ENCODE data around the gene ROR2.

Gene ROR2

DNA sequence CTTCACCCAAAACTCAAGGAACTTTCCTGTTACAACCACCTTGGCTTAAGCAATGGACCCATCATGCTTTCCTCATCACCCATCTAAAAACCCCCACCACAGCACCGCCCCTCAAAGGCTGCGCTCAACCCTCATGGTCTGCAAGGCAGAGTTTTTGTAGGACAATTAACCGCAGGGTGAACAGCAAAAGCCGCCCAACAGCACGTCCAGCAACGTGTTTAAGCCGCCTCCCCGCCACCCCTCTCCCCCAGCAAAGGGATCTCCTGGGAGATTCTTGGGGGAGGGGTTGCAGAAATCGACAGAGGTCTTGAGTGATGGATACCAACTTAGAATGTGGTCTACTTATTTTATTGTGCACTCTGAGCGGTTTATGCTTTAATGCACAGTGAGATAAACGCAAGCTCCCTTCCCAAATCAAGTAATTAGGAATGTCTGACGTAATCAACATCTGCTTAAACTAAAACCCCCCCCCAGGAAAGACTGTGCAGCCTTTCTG is 1.9 kb downstream of the ROR2 start:
- DNase-seq, result no peak

DNA sequence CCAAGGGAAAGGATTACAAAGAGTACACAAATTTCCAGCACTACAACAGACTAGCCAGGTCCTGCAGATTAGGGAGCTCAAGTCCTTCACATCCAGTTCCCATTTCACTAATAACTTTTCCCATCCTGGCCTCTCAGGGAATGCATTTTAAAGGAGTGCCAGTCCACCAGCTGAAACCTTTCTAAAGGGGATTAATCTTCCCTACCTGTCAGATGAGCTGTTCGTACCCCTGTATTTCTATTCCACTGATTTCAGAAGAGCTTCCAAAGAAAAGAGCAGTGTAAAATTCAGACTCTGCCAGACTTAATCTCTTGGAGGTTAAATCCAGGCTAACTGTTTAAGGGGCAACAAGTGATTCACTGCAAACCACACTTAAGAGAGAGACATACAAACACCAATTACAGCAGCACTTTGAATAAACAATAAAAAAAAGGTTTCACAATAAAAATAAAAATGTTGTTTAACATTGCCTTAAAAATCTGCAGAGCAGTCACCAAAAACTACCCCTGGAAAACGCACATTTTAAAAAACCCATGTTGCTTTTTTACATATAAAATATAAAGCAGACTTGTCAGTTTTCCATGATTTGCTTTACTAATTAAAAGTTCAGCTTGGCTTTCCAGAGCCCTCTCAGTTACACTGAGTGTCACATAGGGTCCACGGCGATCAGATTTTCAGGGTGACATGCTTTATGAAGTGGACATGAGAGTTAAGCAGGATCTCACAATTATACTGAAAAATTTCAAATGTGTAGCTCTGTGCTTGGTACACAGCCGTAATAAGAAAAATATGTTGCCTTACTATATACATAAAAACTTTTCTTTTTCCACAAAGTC is 3.2 kb downstream of the ROR2 start:
- no peak for DNase-seq

DNA sequence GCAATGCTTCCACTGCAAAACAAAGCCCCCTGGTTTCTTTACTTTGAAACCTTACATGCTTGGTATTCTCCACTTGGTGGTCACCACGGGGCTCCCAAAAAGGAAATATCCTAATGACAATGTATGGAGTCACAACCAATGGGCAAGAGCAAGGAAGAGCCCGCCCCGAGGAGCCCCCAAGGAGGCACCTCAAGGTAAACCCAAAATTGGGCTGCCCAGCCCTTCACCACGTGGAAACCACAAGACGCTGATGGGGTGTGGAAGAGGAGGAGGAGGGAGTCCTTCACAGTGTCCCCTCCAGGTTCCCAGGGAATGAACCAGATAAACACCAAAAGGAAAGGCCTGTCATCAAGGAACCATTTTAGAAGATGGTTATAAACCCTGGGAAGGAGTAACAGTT is 3.8 kb downstream of the ROR2 start:
- DNase-seq, result no peak

- no peak for DNase-seq
These were observed 4.5 kb downstream of the ROR2 start for GRCh38 chr9:91945277-91946085.

DNA sequence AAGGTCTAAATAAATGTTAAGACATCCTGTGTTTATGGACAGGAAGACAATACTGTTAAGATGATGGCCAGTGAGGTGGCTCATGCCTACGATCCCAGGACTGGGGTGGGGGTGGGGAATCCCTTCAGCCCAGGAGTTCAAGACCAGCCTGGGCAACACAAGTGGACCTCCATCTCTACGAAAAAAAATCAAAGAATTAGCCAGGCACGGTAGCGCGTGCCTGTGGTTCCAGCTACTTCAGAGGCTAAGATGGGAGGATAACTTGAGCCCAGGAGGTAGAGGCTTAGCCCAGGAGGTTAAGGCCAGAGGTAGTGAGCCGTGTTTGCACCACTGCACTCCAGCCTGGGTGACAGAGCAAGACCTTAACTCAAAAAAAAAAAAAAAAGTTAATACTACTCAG is 5.3 kb downstream of the ROR2 start:
- DNase-seq, result no peak

- DNase-seq, result no peak
These were observed 6.3 kb downstream of the ROR2 start for GRCh38 chr9:91943478-91944470.

GRCh38 chr9:91942201-91942600 is 7.8 kb downstream of the ROR2 start:
- no peak for DNase-seq

- DNase-seq, result no peak
These were observed 10.1 kb downstream of the ROR2 start for GRCh38 chr9:91939978-91940377.

DNA sequence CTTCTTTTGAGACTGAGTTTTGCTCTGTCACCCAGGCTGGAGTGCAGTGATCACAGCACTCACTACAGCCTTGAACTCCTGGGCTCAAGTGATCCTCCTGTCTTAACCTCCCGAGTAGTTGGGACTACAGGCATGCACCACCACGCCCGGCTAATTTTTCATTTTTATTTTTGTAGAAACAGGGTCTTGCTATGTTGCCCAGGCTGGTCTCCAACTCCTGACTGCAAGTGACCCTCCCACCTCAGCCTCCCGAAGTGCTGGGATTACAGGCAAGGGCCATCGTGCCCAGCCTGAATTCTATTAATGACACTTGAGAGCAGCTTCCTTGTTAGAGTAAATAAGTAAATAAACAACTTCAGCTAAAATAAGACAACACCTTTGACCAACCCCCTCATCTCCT is 12.3 kb downstream of the ROR2 start:
- no peak for DNase-seq

DNA sequence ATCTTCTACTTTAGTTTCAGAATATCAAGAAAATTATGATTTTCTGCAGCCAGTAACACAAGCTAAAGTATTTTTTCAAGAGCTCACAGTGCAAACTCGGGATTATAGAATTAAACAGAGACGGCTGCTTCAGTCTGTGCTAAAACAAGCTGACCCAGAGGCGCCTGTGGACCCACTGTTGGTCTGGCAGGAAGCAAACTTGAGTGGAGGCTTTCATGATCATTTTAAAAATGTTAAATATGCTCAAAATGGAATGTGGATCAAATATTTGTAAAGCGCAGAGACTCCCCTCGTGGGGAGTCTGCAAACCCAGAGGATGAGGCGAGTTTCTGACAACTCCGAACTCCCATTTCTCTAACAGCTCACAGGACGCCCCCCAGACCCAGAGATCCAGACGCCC is 13.0 kb downstream of the ROR2 start:
- DNase-seq, result no peak

GRCh38 chr9:91935805-91936514 is 14.1 kb downstream of the ROR2 start:
- no peak for DNase-seq

DNA sequence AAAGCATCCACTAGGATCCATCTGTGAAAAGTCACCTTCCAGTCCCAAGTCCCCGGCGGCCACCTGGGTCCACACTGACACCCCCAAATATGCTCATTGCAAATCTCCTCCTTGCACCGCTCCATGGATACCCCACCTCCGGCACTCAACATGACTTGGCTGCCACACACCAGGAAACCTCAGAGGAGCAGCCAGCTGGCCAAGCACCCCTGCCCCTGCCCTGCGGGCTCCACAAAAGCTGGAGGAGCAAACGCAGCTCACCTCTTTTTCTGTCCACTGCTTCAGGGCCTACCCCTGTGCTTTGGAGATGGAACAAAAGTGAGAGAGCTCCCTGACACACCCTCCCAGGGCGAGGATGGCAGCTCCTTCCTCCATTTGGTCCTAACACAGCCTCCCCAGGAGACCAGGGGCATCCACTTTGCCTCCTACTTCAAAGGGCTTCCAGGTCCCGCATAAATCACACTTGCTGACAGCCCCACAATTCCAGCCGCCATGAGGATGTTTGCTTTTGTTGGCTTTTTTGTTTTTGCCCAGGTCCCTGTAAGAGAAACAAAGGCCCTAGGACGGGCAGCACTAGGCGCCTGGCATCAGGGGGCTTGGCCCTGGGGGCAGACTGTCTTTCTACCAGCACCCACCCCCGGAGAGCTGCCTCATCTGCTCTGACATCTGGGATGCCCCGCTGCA is 14.8 kb downstream of the ROR2 start:
- no peak for DNase-seq

DNA sequence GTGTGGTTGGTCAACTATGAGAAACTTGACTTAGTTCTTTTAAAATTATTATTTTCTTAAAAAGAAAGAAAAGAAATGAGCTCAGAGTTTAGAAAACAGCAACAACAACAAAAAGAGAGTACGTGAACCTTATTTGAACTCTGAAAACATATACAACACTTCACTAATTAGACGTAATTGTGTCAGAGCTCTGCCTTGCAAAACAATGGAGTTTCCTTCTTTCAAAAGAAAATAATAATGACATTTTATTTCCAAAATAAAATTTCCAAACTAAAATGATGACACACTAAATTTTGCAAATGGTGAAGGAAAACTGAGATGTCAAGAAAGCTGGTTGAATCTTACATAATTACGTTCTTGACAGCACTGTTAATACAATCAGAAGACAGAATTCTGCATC is 15.4 kb downstream of the ROR2 start:
- no peak for DNase-seq

DNA sequence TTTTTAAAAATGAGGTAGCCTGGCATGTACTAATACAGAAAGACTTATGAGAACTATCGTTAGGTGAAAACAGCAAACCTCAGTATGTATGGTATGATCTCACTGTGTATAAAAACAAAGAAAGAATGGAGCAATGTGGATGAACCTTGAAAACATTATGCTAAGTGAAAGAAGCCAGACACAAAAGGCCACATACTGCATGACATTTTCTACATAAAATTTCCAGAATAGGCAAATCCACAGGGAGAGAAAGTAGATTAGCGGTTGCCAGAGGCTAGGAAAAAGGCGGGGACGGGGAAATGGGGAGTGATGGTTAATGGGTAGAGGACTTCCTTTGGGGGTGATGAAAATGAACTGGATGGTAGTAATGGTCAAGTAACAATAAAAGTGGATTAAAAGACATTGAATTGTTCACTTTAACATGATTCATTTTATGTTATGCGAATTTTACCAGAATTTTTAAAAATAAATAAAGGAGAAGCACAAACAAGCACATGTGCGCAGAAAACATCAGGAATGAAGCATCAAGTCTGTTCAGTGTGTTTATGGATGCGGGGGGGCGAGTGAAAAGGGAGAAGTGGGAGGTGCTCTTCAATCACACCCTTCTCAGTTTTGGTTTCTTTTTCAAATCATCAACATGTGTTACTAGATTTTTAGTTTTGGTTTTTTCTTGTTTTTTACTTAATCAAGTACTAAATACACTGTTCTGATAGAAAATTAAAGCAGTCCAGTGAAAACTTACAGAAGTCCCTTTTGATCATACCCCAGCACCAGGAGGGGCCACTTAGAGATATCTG is 16.3 kb downstream of the ROR2 start:
- no peak for DNase-seq

GRCh38 chr9:91930475-91930874 is 19.6 kb downstream of the ROR2 start:
- DNase-seq, result no peak

DNA sequence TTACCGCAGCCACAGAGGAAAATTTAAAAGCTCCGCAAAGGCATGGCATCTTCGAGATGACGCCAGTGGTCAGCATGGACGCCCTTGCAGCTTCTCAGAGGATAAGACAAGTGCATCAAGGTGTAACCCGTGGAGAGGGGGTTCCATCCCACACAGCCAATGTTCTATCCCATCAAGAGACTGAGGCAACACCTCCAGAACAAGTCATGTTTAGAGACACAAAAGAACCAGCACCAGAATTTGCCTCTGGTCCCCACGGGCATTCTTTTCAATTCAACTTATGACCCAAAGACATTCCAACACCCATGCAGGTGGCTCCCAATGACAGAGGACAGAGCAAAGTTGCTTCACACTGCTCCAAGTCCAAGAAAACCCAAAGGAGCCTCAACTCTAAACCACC is 20.7 kb downstream of the ROR2 start:
- DNase-seq, result no peak

- DNase-seq, result no peak
These were observed 22.0 kb downstream of the ROR2 start for GRCh38 chr9:91927922-91928510.

DNA sequence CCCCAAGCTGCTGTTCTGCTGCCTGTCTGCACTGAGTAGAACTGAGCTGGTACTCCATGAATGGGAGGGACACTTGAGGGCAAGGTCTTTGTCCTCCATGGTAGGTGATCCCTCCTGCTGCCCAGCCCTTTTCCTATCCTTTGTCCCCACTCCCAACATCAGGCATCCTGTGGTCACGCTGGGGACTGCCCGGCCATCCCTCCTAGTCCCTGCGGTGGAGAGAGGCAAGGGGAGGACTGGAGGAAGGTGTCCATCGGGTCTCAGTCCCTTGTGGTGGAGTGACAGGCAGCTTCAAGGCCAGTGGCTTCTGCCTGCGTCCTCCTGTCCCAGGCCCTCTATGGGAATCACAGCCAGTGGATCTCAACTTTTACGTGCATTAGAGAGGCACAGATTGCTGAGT is 25.9 kb downstream of the ROR2 start:
- no peak for DNase-seq

GRCh38 chr9:91923145-91923544 is 26.9 kb downstream of the ROR2 start:
- no peak for DNase-seq

- DNase-seq, result no peak
These were observed 28.7 kb downstream of the ROR2 start for GRCh38 chr9:91921371-91921770.
